H9 (cell line): ENCODE measurements around the gene CRACR2B. TPM values are rescaled to one million over a fixed set of nuclear protein-coding genes. Genes with fewer than 3 reads are reported as not detected.

Source experiments
- DNase-seq: peaks from one replicate; pipeline ENCODE4 v3.0.0-alpha.2; 2017
- H2AFZ ChIP-seq: one replicate; pipeline ENCODE4 v1.6.1; 2013; ENCODE audit warnings: mild to moderate bottlenecking, low read length, control low read depth, moderate library complexity
- H2AK5ac ChIP-seq: 2 replicates; pipeline ENCODE4 v1.6.1; 2013; ENCODE audit warnings: low read length, control low read depth, mixed read lengths; ENCODE audit not compliant: insufficient read length
- H2BK120ac ChIP-seq: one replicate; pipeline ENCODE4 v1.6.1; 2013; ENCODE audit warnings: low read depth, mild to moderate bottlenecking, low read length, control low read depth, inconsistent platforms; ENCODE audit not compliant: poor library complexity, severe bottlenecking
- H2BK12ac ChIP-seq: 2 replicates; pipeline ENCODE4 v1.6.1; 2013; ENCODE audit warnings: low read length, control low read depth, mixed read lengths, low read depth; ENCODE audit not compliant: insufficient read length
- H2BK15ac ChIP-seq: 2 replicates; pipeline ENCODE4 v1.6.1; 2013; ENCODE audit warnings: low read depth, low read length, control low read depth
- H2BK20ac ChIP-seq: one replicate; pipeline ENCODE4 v1.6.1; 2013; ENCODE audit warnings: low read depth, mild to moderate bottlenecking, low read length, control low read depth, inconsistent platforms; ENCODE audit not compliant: poor library complexity, severe bottlenecking
- H2BK5ac ChIP-seq: 2 replicates; pipeline ENCODE4 v1.6.1; 2013; ENCODE audit warnings: low read length, control low read depth, mixed read lengths; ENCODE audit not compliant: insufficient read length
- H3K14ac ChIP-seq: 2 replicates; pipeline ENCODE4 v1.6.1; 2013; ENCODE audit warnings: low read length, control low read depth; ENCODE audit not compliant: insufficient read depth
- H3K18ac ChIP-seq: 2 replicates; pipeline ENCODE4 v1.6.1; 2013; ENCODE audit warnings: low read depth, mild to moderate bottlenecking, mixed read lengths, low read length, control low read depth; ENCODE audit not compliant: insufficient read length
- H3K23ac ChIP-seq: 2 replicates; pipeline ENCODE4 v1.6.1; 2013; ENCODE audit warnings: low read length, control low read depth, mixed read lengths, low read depth; ENCODE audit not compliant: insufficient read length
- H3K23me2 ChIP-seq: 2 replicates; pipeline ENCODE4 v1.6.1; 2013; ENCODE audit warnings: low read depth, mild to moderate bottlenecking, mixed read lengths, low read length, control low read depth; ENCODE audit not compliant: insufficient read length, poor library complexity, severe bottlenecking
- H3K27ac ChIP-seq: 2 replicates; pipeline ENCODE4 v1.5.1; 2013; ENCODE audit warnings: low read length, control low read depth, mixed read lengths, low read depth; ENCODE audit not compliant: insufficient read length
- H3K27me3 ChIP-seq: 2 replicates; pipeline ENCODE4 v1.6.1; 2013; ENCODE audit warnings: low read length, control low read depth, inconsistent platforms; ENCODE audit not compliant: insufficient read depth
- H3K4ac ChIP-seq: 2 replicates; pipeline ENCODE4 v1.6.1; 2013; ENCODE audit warnings: low read depth, mild to moderate bottlenecking, control low read depth, inconsistent platforms, low read length, moderate library complexity
- H3K4me1 ChIP-seq: 2 replicates; pipeline ENCODE4 v1.6.1; 2013; ENCODE audit warnings: low read length, control low read depth, inconsistent platforms; ENCODE audit not compliant: insufficient read depth
- H3K4me2 ChIP-seq: 2 replicates; pipeline ENCODE4 v1.6.1; 2013; ENCODE audit warnings: low read length, control low read depth, mixed read lengths; ENCODE audit not compliant: insufficient read length, insufficient read depth
- H3K56ac ChIP-seq: 2 replicates; pipeline ENCODE4 v1.6.1; 2013; ENCODE audit warnings: low read depth, mild to moderate bottlenecking, mixed read lengths, low read length, control low read depth; ENCODE audit not compliant: insufficient read length
- H3K79me1 ChIP-seq: 2 replicates; pipeline ENCODE4 v1.6.1; 2013; ENCODE audit warnings: low read depth, mild to moderate bottlenecking, moderate library complexity, low read length, control low read depth, inconsistent platforms; ENCODE audit not compliant: insufficient read depth, poor library complexity, severe bottlenecking
- H3K79me2 ChIP-seq: 2 replicates; pipeline ENCODE4 v1.6.1; 2013; ENCODE audit warnings: low read length, control low read depth, inconsistent platforms; ENCODE audit not compliant: insufficient read depth
- H3K9ac ChIP-seq: 2 replicates; pipeline ENCODE4 v1.6.1; 2013; ENCODE audit warnings: low read length, control low read depth, mixed read lengths; ENCODE audit not compliant: insufficient read length; ENCODE audit errors: extremely low read depth
- H3K9me3 ChIP-seq: one replicate; pipeline ENCODE4 v1.6.1; 2013; ENCODE audit warnings: low read depth, low read length, inconsistent platforms; ENCODE audit not compliant: control insufficient read depth
- H3T11ph ChIP-seq: one replicate; pipeline ENCODE4 v1.6.1; 2013; ENCODE audit warnings: mild to moderate bottlenecking, low read length, control low read depth, inconsistent platforms
- H4K20me1 ChIP-seq: one replicate; pipeline ENCODE4 v1.6.1; 2013; ENCODE audit not compliant: control insufficient read depth, insufficient read length, insufficient read depth
- H4K5ac ChIP-seq: 2 replicates; pipeline ENCODE4 v1.6.1; 2013; ENCODE audit warnings: low read depth, mild to moderate bottlenecking, mixed read lengths, low read length, control low read depth; ENCODE audit not compliant: insufficient read length
- H4K8ac ChIP-seq: replicated peaks from 2 replicates; pipeline ENCODE4 v1.6.1; 2013; ENCODE audit warnings: low read length, control low read depth, mixed read lengths, low read depth; ENCODE audit not compliant: insufficient read length
- H4K91ac ChIP-seq: 2 replicates; pipeline ENCODE4 v1.6.1; 2013; ENCODE audit warnings: low read depth, mild to moderate bottlenecking, moderate library complexity, mixed read lengths, low read length, control low read depth; ENCODE audit not compliant: insufficient read length
- H3K27ac Mint-ChIP-seq, 3 experiments: 2 replicates in 2 of 3; 3 replicates in 1 of 3; pipeline ENCODE4 v1.8.0; 2020 to 2021; ENCODE audit warnings: mixed read lengths in 3 of 3, mild to moderate bottlenecking in 1 of 3, moderate library complexity in 1 of 3
- H3K27me3 Mint-ChIP-seq: 2 replicates; pipeline ENCODE4 v1.8.0; 2021; ENCODE audit warnings: low read depth, mild to moderate bottlenecking, moderate library complexity, mixed read lengths
- H3K36me3 Mint-ChIP-seq, 3 experiments: 2 replicates in 2 of 3; 3 replicates in 1 of 3; pipeline ENCODE4 v1.8.0; 2020 to 2021; ENCODE audit warnings: low read depth in 3 of 3, mixed read lengths in 3 of 3; ENCODE audit not compliant: insufficient read depth in 1 of 3
- H3K4me1 Mint-ChIP-seq, 2 experiments: 2 replicates each; pipeline ENCODE4 v1.8.0; 2020; ENCODE audit warnings: mixed read lengths in 2 of 2
- H3K4me3 Mint-ChIP-seq, 2 experiments: 2 replicates in 1 of 2; 3 replicates in 1 of 2; pipeline ENCODE4 v1.8.0; 2020 to 2021; ENCODE audit warnings: mild to moderate bottlenecking in 2 of 2, mixed read lengths in 2 of 2, moderate library complexity in 1 of 2
- H3K9me3 Mint-ChIP-seq, 2 experiments: 2 replicates in 1 of 2; 3 replicates in 1 of 2; pipeline ENCODE4 v1.8.0; 2020; ENCODE audit warnings: mild to moderate bottlenecking in 2 of 2, mixed read lengths in 2 of 2, moderate library complexity in 1 of 2
- WGBS: extraction: QIAGEN DNeasy Blood & Tissue Kit; methylation state at CpG from one replicate; pipeline ENCODE4 v1.1.7; 2013; ENCODE audit warnings: missing lambda C conversion rate, low lambda C conversion rate, mixed read lengths; ENCODE audit not compliant: insufficient read length; ENCODE audit errors: extremely low coverage; 5-methylcytosine and 5-hydroxymethylcytosine counted together
- total RNA-seq: library from RNA; stranded (reverse); gene quantifications from 2 replicates; pipeline ENCODE4 v1.2.1, GENCODE V29; 2021
- TF ChIP-seq, protein P1 (sequence below): fragments of 200-600 bp; sonication (generic); conservative IDR thresholded peaks from 3 replicates; pipeline ENCODE4 v1.8.0; 2021; ENCODE audit warnings: antibody characterized with exemption, mild to moderate bottlenecking

The CRACR2B gene
- total RNA-seq, 1 experiment from 2014 or later, result 29.0 TPM

DNA sequence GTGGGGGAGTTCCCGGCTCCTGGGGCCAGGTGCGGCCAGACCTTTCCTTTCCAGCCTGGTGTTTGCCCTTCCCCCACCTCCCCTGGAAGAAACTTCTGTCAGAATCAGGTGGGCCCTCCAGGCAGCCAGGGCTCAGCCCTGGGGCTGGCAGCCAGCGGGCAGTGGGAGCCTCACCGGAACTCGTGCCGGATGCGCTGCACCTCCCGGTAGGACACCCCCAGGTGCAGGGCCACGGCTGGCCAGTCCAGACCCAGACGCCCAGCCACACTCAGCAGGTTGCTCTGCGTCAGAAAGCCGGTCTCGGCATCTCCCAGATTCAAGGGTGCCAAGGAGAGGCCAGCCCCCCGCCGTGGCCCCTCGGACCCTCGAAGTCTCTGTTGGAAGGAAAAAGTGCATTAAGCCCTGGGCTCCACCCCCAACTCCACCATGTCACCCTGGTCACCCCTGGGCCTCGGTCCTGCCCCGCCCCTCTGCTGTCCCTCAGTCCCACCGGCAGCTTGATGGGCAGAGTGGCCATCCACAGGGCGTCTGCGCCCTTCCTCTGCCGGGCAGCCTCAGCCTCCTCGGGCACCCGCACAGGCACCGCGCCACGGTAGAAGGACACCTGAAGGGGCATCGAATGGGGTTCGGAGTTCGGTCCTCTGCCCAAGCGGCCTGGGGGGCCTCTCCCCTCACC lies 27.9 kb upstream of the CRACR2B start:
- Histone ChIP-seq H3K4ac (no peak overlapping the region), H2AFZ (no peak overlapping the region), H3K27me3 (no peaks in the 10 kb centered on the region), H3T11ph (no peak overlapping the region), H2BK15ac (no peak overlapping the region), H2AK5ac (no peak overlapping the region), H3K27ac (no peak overlapping the region), H4K91ac (no peak overlapping the region), H3K56ac (no peak overlapping the region), H3K79me1 (no peaks in the 10 kb centered on the region), H3K14ac (no peak overlapping the region), H3K18ac (no peak overlapping the region), H3K79me2 (no peaks in the 10 kb centered on the region), H4K8ac (no peak overlapping the region), H4K5ac (no peak overlapping the region), H3K4me2 (no peak overlapping the region), H2BK12ac (no peak overlapping the region), H4K20me1 (peaks cover 2% of the 10 kb centered on the region), H3K4me1 (no peaks in the 10 kb centered on the region; the same call in 1 of the 2 replicates), H2BK5ac (no peak overlapping the region), H2BK20ac (no peak overlapping the region), H3K9ac (no peak overlapping the region), H2BK120ac (no peak overlapping the region), H3K9me3 (no peaks in the 10 kb centered on the region), H3K23me2 (peaks cover 11% of the 10 kb centered on the region), H3K23ac (no peak overlapping the region)
- Mint-ChIP-seq H3K4me1 (peaks cover 14 to 27% of the 10 kb centered on the region in 2 experiments), H3K27me3 (no peaks in the 10 kb centered on the region), H3K4me3 (no peak overlapping the region; a peak in 1 of 5 replicates), H3K9me3 (no peaks in the 10 kb centered on the region), H3K36me3 (peaks cover 0 to 9% (median 8%) of the 10 kb centered on the region in 3 experiments; a peak in 4 of 7 replicates), H3K27ac (no peak overlapping the region)
- no peak for DNase-seq
- no CpG with 5 or more reads among the region's 32 CpGs for WGBS
- TF ChIP-seq, protein P1, sequence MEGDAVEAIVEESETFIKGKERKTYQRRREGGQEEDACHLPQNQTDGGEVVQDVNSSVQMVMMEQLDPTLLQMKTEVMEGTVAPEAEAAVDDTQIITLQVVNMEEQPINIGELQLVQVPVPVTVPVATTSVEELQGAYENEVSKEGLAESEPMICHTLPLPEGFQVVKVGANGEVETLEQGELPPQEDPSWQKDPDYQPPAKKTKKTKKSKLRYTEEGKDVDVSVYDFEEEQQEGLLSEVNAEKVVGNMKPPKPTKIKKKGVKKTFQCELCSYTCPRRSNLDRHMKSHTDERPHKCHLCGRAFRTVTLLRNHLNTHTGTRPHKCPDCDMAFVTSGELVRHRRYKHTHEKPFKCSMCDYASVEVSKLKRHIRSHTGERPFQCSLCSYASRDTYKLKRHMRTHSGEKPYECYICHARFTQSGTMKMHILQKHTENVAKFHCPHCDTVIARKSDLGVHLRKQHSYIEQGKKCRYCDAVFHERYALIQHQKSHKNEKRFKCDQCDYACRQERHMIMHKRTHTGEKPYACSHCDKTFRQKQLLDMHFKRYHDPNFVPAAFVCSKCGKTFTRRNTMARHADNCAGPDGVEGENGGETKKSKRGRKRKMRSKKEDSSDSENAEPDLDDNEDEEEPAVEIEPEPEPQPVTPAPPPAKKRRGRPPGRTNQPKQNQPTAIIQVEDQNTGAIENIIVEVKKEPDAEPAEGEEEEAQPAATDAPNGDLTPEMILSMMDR, result no peak
